H1 (cell line): ENCODE results near the gene VRK2. TPM values are rescaled to one million over a fixed set of nuclear protein-coding genes. Genes with fewer than 3 reads are reported as not detected.

Source experiments
- BRCA1 ChIP-seq: IDR thresholded peaks from 2 replicates; pipeline ENCODE4 v1.6.1; 2012; ENCODE audit warnings: low read depth, low read length, improper control_type of control experiment
- FOSL1 ChIP-seq: IDR thresholded peaks from 2 replicates; pipeline ENCODE4 v1.6.1; 2011; ENCODE audit warnings: mild to moderate bottlenecking, low read depth, low read length, moderate library complexity; ENCODE audit not compliant: insufficient read depth
- RBBP5 ChIP-seq: IDR thresholded peaks from 2 replicates; pipeline ENCODE4 v1.7.1; 2012; ENCODE audit warnings: low read depth, mild to moderate bottlenecking, inconsistent platforms, low read length, moderate library complexity, borderline replicate concordance
- RNF2 ChIP-seq: fragments of 200-900, 300-1000 bp; sonication (generic); IDR thresholded peaks from 2 replicates; pipeline ENCODE4 v1.7.1; 2016; ENCODE audit warnings: borderline replicate concordance, low read depth, mild to moderate bottlenecking, antibody characterized with exemption, low read length; ENCODE audit not compliant: poor library complexity, severe bottlenecking; ENCODE audit errors: missing control alignments
- TBP ChIP-seq: IDR thresholded peaks from 2 replicates; pipeline ENCODE4 v1.6.1; 2011; ENCODE audit warnings: low read depth, low read length, improper control_type of control experiment
- polyA plus RNA-seq, 7 experiments: library from polyadenylated mRNA; depleted of rRNA in 3 of 7; stranded (reverse) in 5 of 7; unstranded in 2 of 7; fragments of >200 nt in 5 of 7; fragments of 200-250 nt in 2 of 7; gene quantifications; 1 replicate in 5 of 7; 2 replicates in 1 of 7; 4 replicates in 1 of 7; pipeline versions ENCODE4 v1.2.1 to v1.2.3, GENCODE V29; 2011 to 2013; ENCODE audit warnings: missing spikeins in 2 of 7, mixed read lengths in 2 of 7
- total RNA-seq: library from RNA; stranded (reverse); fragmentation: NEBNext Ultra II Directional; extraction: Animal tissue kit (Norgen Biotek cat#: 25700); gene quantifications from 2 replicates; pipeline ENCODE4 v1.2.1, GENCODE V29; 2021

Gene VRK2
- total and polyA plus RNA-seq, 2 of the 8 experiments (the other 6 are each of a cell fraction or from before 2014, with no cell fraction given), result 7.6 to 27.8 TPM

DNA sequence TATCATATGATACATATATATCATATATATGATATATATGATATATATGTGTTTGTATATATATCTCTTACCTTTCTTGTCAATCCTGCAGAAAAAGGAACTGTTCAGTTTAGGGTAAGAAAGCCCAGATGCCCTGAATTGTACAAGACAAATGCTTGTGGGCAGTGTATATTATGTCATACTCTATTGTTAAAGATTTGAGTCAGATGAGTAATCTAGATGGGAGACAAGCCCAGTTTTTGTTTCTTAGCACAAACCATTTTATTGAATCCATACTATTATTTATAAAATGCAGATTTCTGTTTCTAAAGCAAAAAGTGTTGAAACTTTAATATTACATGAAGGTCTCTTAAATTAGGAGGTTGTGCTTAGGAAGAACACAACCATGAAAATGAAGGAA lies 90.6 kb downstream of the VRK2 start (continued):
- no peak for TF ChIP-seq BRCA1
- TF ChIP-seq FOSL1, result no peak
- TF ChIP-seq RBBP5, result no peak
- TF ChIP-seq TBP, result no peak
- TF ChIP-seq RNF2, result no peak
